ENCODE data around the gene IL4R. TPM values are rescaled to one million over a fixed set of nuclear protein-coding genes. Genes with fewer than 3 reads are reported as not detected.

IL4R gene
- total RNA-seq, 1 donor from 2014 or later: 64.1 TPM

- Histone ChIP-seq H3K4me1 (peaks cover 14% of the 10 kb centered on the region), H3K36me3 (peaks cover 0 to 29% of the 10 kb centered on the region in 2 donors), H3K27me3 (no peaks in the 10 kb centered on the region), H3K4me3 (no peak overlapping the region), H3K9me3 (no peaks in the 10 kb centered on the region), H3K27ac (no peak overlapping the region)
- no peak for DNase-seq (ENCODE audit: extremely low spot score in 2 of 2)
- intact Hi-C loops (cut with DNase I): no loop called here
- TF ChIP-seq POLR2AphosphoS5 (IDR thresholded peaks at IDR 0.05; ENCODE audit: insufficient read depth in 1 of 2, low read depth in 1 of 2): no peak
- TF ChIP-seq POLR2A (IDR thresholded peaks at IDR 0.05): no peak
- TF ChIP-seq CTCF (IDR thresholded peaks at IDR 0.05): no peak
Observed at GRCh38 chr16:27362570-27363245, 48.9 kb downstream of the IL4R start.

GRCh38 chr16:27363246-27363632, 49.5 kb downstream of the IL4R start:
- H3K9me3 ChIP-seq: no peaks in the 10 kb centered on the region
- DNase-seq (ENCODE audit: extremely low spot score in 2 of 2): no peak
- H3K4me1 ChIP-seq: peaks cover 17% of the 10 kb centered on the region
- intact Hi-C loops (cut with DNase I): no loop called here
- no peak for TF ChIP-seq POLR2AphosphoS5 (IDR thresholded peaks at IDR 0.05; ENCODE audit: insufficient read depth in 1 of 2, low read depth in 1 of 2)
- no peak for TF ChIP-seq CTCF (IDR thresholded peaks at IDR 0.05)
- TF ChIP-seq POLR2A (IDR thresholded peaks at IDR 0.05): no peak
- peaks cover 0 to 28% of the 10 kb centered on the region in 2 donors for H3K36me3 ChIP-seq
- no peaks in the 10 kb centered on the region for H3K27me3 ChIP-seq
- no peak overlapping the region for H3K27ac ChIP-seq
- H3K4me3 ChIP-seq: no peak overlapping the region

GRCh38 chr16:27363797-27364196, 50.0 kb downstream of the IL4R start:
- no peaks in the 10 kb centered on the region for H3K27me3 ChIP-seq
- DNase-seq (ENCODE audit: extremely low spot score in 2 of 2): no peak
- TF ChIP-seq CTCF (IDR thresholded peaks at IDR 0.05): no peak
- no peak for TF ChIP-seq POLR2AphosphoS5 (IDR thresholded peaks at IDR 0.05; ENCODE audit: insufficient read depth in 1 of 2, low read depth in 1 of 2)
- TF ChIP-seq POLR2A (IDR thresholded peaks at IDR 0.05): no peak
- no peak overlapping the region for H3K4me3 ChIP-seq
- H3K9me3 ChIP-seq: no peaks in the 10 kb centered on the region
- no peak overlapping the region for H3K27ac ChIP-seq
- intact Hi-C loops (cut with DNase I): no loop called here
- H3K36me3 ChIP-seq: peaks cover 0 to 22% of the 10 kb centered on the region in 2 donors
- peaks cover 17% of the 10 kb centered on the region for H3K4me1 ChIP-seq

- Histone ChIP-seq H3K36me3 (peaks cover 0 to 14% of the 10 kb centered on the region in 2 donors), H3K27me3 (no peaks in the 10 kb centered on the region), H3K27ac (no peak overlapping the region), H3K4me3 (no peak overlapping the region), H3K9me3 (no peaks in the 10 kb centered on the region), H3K4me1 (peaks cover 17% of the 10 kb centered on the region)
- no peak for DNase-seq (ENCODE audit: extremely low spot score in 2 of 2)
- TF ChIP-seq CTCF (IDR thresholded peaks at IDR 0.05): no peak
- TF ChIP-seq POLR2A (IDR thresholded peaks at IDR 0.05): no peak
- no peak for TF ChIP-seq POLR2AphosphoS5 (IDR thresholded peaks at IDR 0.05; ENCODE audit: insufficient read depth in 1 of 2, low read depth in 1 of 2)
- intact Hi-C loops (cut with DNase I): loop anchor here (5.0 kb wide), 2 partner anchors 52 to 127 kb away; partner anchors contain the start of gene IL4R
Observed at GRCh38 chr16:27364493-27365141, 50.8 kb downstream of the IL4R start.
